GM12872 (cell line): Measurements from ENCODE around the gene OVCA2.

Experiments
- CTCF ChIP-seq: IDR thresholded peaks from 3 replicates; pipeline ENCODE4 v1.5.1; 2011; ENCODE audit warnings: low read depth, mild to moderate bottlenecking, low read length, moderate library complexity; ENCODE audit not compliant: insufficient read depth

Gene OVCA2

GRCh38 chr17:2023692-2024571 is 17.9 kb upstream of the OVCA2 start:
- TF ChIP-seq CTCF = no peak

GRCh38 chr17:2024572-2025219 is 17.1 kb upstream of the OVCA2 start:
- TF ChIP-seq CTCF = no peak

- TF ChIP-seq CTCF = no peak
Observed at GRCh38 chr17:2025220-2025621, 16.6 kb upstream of the OVCA2 start, which contains the start of gene RTN4RL1. RTN4RL1 (minus strand) TSS chr17:2025334; CDS start chr17:2024865, 469 bp downstream.

GRCh38 chr17:2025622-2026309 is 16.1 kb upstream of the OVCA2 start:
- TF ChIP-seq CTCF = peak; percentile 47

GRCh38 chr17:2027528-2028233 is 14.1 kb upstream of the OVCA2 start:
- TF ChIP-seq CTCF = no peak

GRCh38 chr17:2028234-2028614 is 13.6 kb upstream of the OVCA2 start:
- no peak for TF ChIP-seq CTCF
